Stimulated activated naive CD8-positive, alpha-beta T cell treated with anti-CD3 and anti-CD28 coated beads, Interleukin-15, Interleukin-2, amounts not matched to agents 100 ng/mL and 50 ng/mL, for 24 hours (primary cell): ENCODE data around the gene FBXW12.

ENCODE experiments used
- H3K27ac Mint-ChIP-seq: one replicate; pipeline ENCODE4 v1.8.0; 2021; ENCODE audit warnings: mild to moderate bottlenecking, mixed read lengths
- H3K27me3 Mint-ChIP-seq: one replicate; pipeline ENCODE4 v1.8.0; 2021; ENCODE audit warnings: mixed read lengths
- H3K36me3 Mint-ChIP-seq: one replicate; pipeline ENCODE4 v1.8.0; 2021; ENCODE audit warnings: low read depth, mixed read lengths
- H3K4me1 Mint-ChIP-seq: one replicate; pipeline ENCODE4 v1.8.0; 2021; ENCODE audit warnings: low read depth, mixed read lengths
- H3K4me3 Mint-ChIP-seq: one replicate; pipeline ENCODE4 v1.8.0; 2021; ENCODE audit warnings: mild to moderate bottlenecking, mixed read lengths
- H3K9me3 Mint-ChIP-seq: one replicate; pipeline ENCODE4 v1.8.0; 2021; ENCODE audit warnings: mixed read lengths

FBXW12 gene

GRCh38 chr3:48439820-48440589 lies 68.0 kb downstream of the FBXW12 start, which contains the start of the genes CCDC51 and TMA7:
Gene CCDC51 (minus strand): TSS chr3:48440119. CDS start chr3:48435128, 4,991 bp downstream.
Gene TMA7 (plus strand): TSS chr3:48440257. CDS start chr3:48440297, 40 bp downstream.
- peak within 1 kb of the TSS; percentile 100 for H3K4me3 Mint-ChIP-seq
- H3K27ac Mint-ChIP-seq = peak within 1 kb of the TSS; percentile 99
- H3K4me1 Mint-ChIP-seq = peaks cover 49% of the 10 kb centered on the region
- no peaks in the 10 kb centered on the region for H3K27me3 Mint-ChIP-seq
- H3K36me3 Mint-ChIP-seq = peaks cover 42% of the 10 kb centered on the region
- H3K9me3 Mint-ChIP-seq = no peaks in the 10 kb centered on the region

GRCh38 chr3:48440590-48440958 lies 68.6 kb downstream of the FBXW12 start:
- Mint-ChIP-seq H3K9me3 (no peaks in the 10 kb centered on the region), H3K27ac (peak overlapping the region; percentile 99), H3K36me3 (peaks cover 42% of the 10 kb centered on the region), H3K4me3 (peak overlapping the region; percentile 100), H3K27me3 (no peaks in the 10 kb centered on the region), H3K4me1 (peaks cover 52% of the 10 kb centered on the region)

GRCh38 chr3:48441940-48442339 lies 69.9 kb downstream of the FBXW12 start:
- Mint-ChIP-seq H3K4me3 (peak overlapping the region; percentile 100), H3K4me1 (peaks cover 61% of the 10 kb centered on the region), H3K27me3 (no peaks in the 10 kb centered on the region), H3K9me3 (no peaks in the 10 kb centered on the region), H3K27ac (peak overlapping the region; percentile 88), H3K36me3 (peaks cover 50% of the 10 kb centered on the region)
